GM18873 (cell line): Measurements from ENCODE around the gene PMM1.
"Not testable (repeated sequence)": the region's sequence is repeated elsewhere in the genome, so short reads cannot be mapped to it uniquely, and the experiment has no call there.

ENCODE experiments used
- ATAC-seq: cut with Tn5 transposase; IDR thresholded peaks from one replicate; pipeline ENCODE4 v1.9.1; 2021; ENCODE audit warnings: mild to moderate bottlenecking, moderate library complexity, moderate number of reproducible peaks; ENCODE audit not compliant: unreplicated experiment, low FRiP score

PMM1 gene

DNA sequence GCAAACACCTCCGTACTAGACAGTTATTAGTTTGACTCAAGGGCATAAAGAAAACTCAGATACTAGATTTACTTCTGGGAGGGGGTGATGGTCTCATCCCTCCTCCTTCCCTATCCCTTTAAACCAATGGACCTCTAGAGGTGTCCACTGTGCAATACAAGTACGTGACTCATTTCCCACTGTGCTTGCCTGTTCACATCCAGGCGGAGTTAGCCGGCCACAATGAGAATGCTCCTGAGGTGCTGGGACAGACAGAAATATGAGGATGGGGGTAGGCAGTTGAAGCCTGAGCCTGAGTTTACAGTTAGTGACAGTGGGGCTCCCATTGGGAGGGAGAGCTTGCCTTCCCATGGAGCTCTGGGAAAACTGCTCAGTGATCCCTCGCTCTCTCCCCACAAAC lies 8.4 kb upstream of the PMM1 start:
- ATAC-seq = no peak

DNA sequence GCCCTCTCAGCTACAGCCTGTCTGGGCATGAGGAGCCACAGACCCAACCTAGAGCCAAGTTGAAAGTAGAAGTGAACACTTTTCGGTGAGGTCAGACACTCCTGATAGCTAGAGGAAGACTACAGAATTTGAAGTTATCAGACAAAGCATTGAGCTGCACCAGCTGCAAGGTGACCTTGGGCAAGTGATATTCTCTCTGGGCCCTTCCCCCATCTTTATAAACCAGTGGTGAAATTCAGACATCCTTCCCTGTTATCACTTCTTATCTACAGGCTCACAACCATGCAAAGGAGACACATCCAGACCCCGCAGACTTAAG lies 8.0 kb upstream of the PMM1 start:
- ATAC-seq = no peak

DNA sequence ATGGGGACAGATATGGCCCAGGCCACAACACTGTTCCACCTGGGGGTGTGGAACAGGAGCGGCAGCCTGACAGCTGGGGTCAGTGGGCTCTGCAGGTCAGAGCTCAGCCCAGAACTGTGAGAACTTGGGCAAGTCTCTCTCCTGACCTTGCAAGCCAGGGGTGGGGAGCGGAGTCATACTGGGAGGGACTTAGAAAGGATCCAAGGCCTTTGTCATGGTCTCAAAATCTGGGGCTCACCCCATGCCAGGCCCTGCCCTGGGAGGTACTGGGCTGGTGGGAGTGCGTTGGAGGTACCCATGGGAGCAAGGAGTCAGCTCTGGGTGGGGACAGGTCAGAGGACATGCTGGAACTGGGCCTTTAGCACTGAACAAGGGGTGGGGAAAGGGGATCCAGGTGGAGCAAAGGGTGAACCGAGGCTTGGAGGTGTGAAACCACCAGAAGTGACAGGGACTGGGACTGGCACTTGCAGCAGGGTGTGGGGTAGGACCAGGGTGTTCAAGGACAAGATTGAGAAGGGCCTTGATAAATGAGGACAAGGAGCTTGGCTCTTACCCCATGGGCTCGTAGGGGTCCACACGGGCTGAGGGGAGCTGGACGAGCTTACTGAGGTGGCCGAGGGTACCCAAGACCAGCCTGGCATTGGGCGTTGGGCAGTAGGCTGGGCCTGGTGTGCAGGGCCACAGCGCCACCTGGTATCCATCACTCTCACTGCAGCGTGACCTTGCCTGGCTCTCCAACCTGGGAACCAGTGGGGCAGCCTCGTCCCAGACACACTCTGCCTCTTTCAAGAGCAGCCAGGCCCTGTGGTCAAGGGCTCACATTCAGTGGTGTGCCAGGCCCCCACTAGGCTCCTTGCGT lies 7.4 kb upstream of the PMM1 start:
- no peak for ATAC-seq

DNA sequence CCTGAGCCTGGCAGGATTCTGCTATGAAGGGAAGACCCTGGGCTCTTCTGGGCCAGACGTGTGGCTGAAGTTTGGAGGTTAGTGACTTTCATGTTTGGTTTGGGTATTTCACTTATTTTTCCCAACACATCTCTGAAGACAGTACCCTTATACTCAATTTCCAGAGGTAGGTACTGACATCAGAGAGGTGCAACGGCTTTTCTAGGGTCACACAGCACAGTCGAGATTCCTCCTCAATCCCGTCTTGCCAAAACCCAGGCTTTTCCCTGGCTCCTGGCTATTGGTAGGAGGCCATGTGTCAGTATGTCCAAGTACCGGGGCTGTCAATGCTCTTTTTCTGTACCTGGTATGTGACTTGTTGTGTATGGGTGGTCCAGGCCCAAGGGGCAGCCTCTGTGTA lies 6.1 kb upstream of the PMM1 start:
- ATAC-seq = no peak

GRCh38 chr22:41593336-41593960 lies 3.8 kb upstream of the PMM1 start:
- not testable (repeated sequence) for ATAC-seq

GRCh38 chr22:41587347-41587723 lies 2.3 kb downstream of the PMM1 start:
- ATAC-seq = no peak

GRCh38 chr22:41585898-41586297 lies 3.7 kb downstream of the PMM1 start:
- ATAC-seq = no peak

- no peak for ATAC-seq
Observed at GRCh38 chr22:41584881-41585280, 4.8 kb downstream of the PMM1 start.

- ATAC-seq = no peak
Observed at GRCh38 chr22:41582694-41583093, 6.9 kb downstream of the PMM1 start.

GRCh38 chr22:41579997-41580355 lies 9.7 kb downstream of the PMM1 start:
- ATAC-seq = no peak

- ATAC-seq = no peak
Observed at GRCh38 chr22:41579297-41579996, 10.2 kb downstream of the PMM1 start.

- ATAC-seq = no peak
Observed at GRCh38 chr22:41578818-41579217, 10.8 kb downstream of the PMM1 start.

DNA sequence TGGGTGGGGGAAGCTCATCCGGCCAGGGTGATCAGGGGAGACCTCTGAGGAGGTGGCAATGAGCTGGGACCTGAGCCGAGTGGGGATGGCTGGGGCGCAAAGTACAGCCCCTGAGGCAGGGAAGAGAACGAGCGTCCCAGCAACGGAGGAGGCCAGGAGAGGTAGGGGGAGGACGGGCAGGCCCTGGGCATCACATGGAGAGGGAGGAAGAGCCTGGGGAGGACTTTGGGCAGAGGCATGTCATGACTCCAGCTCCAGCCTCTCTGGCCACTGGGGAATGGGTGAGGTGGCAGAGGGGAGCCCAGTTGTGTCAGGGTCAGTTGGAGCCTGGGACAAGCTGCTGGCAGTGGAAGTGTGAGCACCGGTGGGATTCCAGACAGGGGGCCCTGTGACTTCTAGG lies 11.5 kb downstream of the PMM1 start:
- ATAC-seq = no peak

DNA sequence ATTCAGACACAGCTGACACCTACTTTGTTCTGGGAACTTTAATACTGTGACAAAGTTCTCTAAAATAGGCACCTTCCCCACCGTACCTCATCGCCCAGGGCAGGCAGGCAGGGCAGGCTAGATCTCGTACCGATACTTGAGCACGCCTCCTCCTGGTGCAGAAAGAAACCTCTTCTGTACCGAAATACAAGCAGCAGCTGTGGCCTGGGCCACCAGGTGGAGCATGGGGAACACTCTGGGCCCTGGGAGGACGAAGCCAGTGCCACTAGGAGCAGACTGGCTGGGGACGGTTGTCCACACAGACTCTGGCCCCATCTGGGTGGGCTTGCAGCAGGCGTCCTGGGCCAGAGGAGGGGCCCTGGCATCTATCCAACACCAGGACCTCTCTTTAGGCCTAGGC lies 12.8 kb downstream of the PMM1 start:
- ATAC-seq = no peak

DNA sequence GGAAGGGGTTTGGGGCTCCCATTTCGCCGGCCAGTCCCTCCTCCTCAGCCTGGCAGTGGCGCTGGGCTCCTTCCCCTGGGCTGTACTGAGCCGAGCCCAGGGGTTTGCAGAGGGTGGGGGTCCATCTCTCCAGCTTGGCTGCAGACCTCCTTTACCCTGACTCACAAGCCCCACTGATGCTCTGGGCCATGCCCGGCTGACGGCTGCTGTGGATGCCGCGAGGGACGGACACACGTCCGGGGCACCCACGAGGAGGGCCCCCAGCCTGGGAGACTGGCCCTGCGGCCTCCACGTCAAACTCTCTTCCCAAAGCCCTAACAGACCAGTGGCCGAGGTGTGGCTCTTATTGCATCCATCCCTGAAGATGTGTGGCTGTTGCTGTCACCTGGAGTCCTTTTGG lies 14.1 kb downstream of the PMM1 start:
- no peak for ATAC-seq

DNA sequence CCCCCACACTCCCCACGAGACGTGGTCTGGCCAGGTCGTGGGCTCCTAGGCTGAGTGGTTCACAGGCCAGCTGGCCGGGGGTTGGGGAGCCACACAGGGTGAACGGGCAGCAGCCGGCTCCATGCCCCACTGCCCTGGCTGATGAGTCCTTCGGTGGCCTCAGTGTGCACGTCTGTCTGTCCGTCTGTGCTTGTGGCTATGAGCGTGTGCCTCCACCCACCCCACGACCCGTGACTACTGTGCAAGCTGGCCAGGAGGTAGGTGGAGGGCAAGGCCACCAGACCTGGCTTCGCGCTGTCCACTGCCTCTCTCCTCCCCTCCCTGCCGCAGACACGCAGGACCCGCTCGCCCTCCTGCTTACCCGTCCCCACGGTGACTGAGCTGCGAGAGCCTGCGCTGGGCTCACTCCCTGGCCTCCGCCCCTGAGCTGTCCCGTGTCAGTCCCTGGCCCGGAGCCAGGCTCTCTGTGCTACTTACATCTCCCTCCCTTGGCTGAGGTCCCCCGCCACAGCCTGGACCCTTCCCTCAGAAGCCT lies 14.7 kb downstream of the PMM1 start:
- no peak for ATAC-seq

DNA sequence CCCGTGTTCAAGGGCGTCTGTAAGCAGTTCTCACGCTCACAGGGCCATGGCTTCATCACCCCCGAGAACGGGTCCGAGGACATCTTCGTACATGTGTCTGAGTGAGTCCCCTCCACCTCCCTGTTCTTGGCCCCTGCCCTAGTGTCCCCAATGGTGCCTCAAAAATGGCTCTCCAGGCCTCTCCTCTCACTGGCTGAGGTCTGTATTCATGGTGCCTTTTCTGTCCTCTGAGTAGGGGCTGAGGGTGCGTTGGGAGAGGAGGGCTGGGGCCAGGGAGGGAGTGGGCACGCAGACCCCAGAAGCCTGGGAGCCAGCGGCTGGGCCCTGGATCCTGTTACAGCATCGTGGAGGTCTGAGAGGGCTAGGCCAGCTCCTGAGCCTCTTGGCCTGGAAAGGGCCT lies 16.0 kb downstream of the PMM1 start:
- no peak for ATAC-seq

- ATAC-seq = not testable (repeated sequence)
Observed at GRCh38 chr22:41572305-41572704, 17.3 kb downstream of the PMM1 start.

- ATAC-seq = no peak
Observed at GRCh38 chr22:41571786-41572185, 17.9 kb downstream of the PMM1 start.

- ATAC-seq = no peak
Observed at GRCh38 chr22:41570221-41570620, 19.4 kb downstream of the PMM1 start.

DNA sequence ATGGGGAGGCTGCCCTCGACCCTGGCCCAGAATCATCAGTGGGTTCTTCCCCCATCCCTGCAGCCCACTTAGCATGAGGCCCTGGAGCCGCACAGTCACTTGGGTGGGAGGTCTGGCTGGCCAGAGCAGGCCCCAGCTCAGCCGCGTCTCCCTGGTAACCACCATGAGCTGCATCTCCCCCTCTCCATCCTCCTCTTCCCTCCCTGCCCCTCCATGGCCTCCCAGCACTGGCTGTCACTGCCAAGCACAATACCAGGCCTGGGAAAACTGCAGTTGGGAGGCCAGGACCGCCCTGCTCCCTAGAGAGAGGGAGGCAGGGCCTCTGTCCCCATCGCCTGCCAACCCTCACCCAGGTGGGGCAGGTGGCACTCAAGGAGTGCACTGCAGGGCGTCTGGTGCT lies 20.8 kb downstream of the PMM1 start:
- ATAC-seq = no peak

DNA sequence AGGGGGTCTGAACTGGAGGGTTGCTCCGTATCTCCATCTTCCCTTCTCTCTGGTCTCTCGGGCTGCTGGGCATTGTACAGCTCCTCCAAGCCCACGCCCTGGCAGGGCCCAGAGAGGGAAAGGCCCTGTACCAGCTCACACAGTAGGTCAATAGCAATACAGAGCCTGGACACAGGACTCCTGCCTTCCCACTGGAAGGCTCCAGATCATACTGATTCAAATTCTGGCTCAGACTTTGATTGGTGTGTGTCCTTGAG lies 22.2 kb downstream of the PMM1 start:
- no peak for ATAC-seq
